Measurements from ENCODE around the gene ARID4B. TPM values are rescaled to one million over a fixed set of nuclear protein-coding genes. Genes with fewer than 3 reads are reported as not detected.

ARID4B gene
- total and polyA plus RNA-seq, 2 of the 13 experiments (the other 11 are each of a cell fraction or from before 2014, with no cell fraction given), result 9.7 to 24.6 TPM

DNA sequence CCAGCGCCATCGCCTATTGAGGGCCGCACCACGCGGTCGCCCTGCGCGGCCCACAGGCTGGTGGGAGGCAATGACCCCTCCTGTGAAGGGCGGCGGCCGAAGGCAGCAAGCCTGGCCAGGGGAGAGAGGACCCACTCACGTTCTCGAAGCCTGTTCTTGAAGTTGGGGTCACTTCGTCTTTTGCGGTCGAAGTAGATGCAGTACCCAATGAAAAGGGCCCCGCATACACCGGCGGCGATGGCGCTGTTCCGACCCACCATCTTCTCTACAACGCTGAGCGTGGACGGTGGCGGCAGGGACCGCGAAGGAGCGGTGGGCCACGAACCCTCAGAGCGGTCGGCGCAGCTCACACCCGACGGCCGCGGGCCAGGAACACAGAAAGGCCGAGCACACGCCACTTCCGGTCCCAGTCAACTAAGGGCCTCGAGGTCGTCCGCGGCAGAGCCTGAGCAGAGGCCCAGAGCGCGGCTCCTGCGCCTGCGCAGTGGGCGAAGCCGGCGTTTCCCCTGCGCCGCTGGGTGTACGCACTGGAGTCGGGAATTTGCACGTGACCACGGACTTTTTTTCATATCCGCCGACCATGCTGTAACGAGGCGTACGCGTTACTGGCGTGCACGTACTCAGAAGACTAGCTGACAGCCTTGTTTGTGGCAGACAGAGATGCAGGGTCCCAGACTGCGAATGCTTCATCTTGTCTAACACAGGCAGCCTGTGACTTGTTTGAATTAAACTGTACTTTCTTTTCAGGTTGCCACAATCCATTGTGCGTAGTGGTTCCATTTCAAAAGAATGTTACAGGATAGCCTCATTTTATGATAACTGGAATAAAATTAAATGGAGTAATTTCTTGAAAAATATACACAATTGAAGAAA lies 199.3 kb downstream of the ARID4B start, which contains the start of gene TOMM20 (continued):
- TF ChIP-seq ZBTB26 (CRISPR knock-in tag; IDR thresholded peaks at IDR 0.05; ENCODE audit: borderline replicate concordance), result no peak
- TF ChIP-seq ZSCAN22 (CRISPR knock-in tag; IDR thresholded peaks at IDR 0.05), result no peak
- TF ChIP-seq SALL2 (CRISPR knock-in tag; IDR thresholded peaks at IDR 0.05), result peak; percentile 91
- peak; percentile 100 for TF ChIP-seq ZNF335 (CRISPR knock-in tag; IDR thresholded peaks at IDR 0.05)
- no peak for TF ChIP-seq MED8 (CRISPR knock-in tag; IDR thresholded peaks at IDR 0.05; ENCODE audit: insufficient replicate concordance)
- TF ChIP-seq ZFP91 (CRISPR knock-in tag; IDR thresholded peaks at IDR 0.05; ENCODE audit: borderline replicate concordance), result peak; percentile 88
- peak; percentile 99 for TF ChIP-seq RBFOX2 (IDR thresholded peaks at IDR 0.05; ENCODE audit: low read depth, low read length)
- TF ChIP-seq ZNF577 (CRISPR knock-in tag; IDR thresholded peaks at IDR 0.05; ENCODE audit: borderline replicate concordance, low read depth), result no peak
- peak; percentile 93 for TF ChIP-seq YEATS2 (CRISPR knock-in tag; IDR thresholded peaks at IDR 0.05; ENCODE audit: borderline replicate concordance)
- TF ChIP-seq GMEB1 (CRISPR knock-in tag; IDR thresholded peaks at IDR 0.05; ENCODE audit: borderline replicate concordance), result peak; percentile 93
- TF ChIP-seq NFYC (CRISPR knock-in tag; IDR thresholded peaks at IDR 0.05), result peak; percentile 33; the same call in 1 of the 2 replicates
- no peak for TF ChIP-seq ZFP1 (CRISPR knock-in tag; IDR thresholded peaks at IDR 0.05)
- TF ChIP-seq ZNF3 (CRISPR knock-in tag; IDR thresholded peaks at IDR 0.05), result no peak
- peak; percentile 70; the same call in 1 of the 2 replicates for TF ChIP-seq MXD4 (CRISPR knock-in tag; IDR thresholded peaks at IDR 0.05)
- peak; percentile 92; the same call in 1 of the 2 replicates for TF ChIP-seq IKZF5 (CRISPR knock-in tag; IDR thresholded peaks at IDR 0.05)
- peak; percentile 77; the same call in 1 of the 2 replicates for TF ChIP-seq MEIS2 (CRISPR knock-in tag; IDR thresholded peaks at IDR 0.05)
- no peak for TF ChIP-seq FOXA1 (IDR thresholded peaks at IDR 0.05)
- peak; percentile 54 for TF ChIP-seq FOXA1 (CRISPR knock-in tag; IDR thresholded peaks at IDR 0.05)
- no peak for TF ChIP-seq ZNF235 (CRISPR knock-in tag; IDR thresholded peaks at IDR 0.05; ENCODE audit: borderline replicate concordance)
- peak; percentile 86 for TF ChIP-seq FOXC1 (CRISPR knock-in tag; IDR thresholded peaks at IDR 0.05; ENCODE audit: borderline replicate concordance)
- no peak for TF ChIP-seq SETDB1 (CRISPR knock-in tag; IDR thresholded peaks at IDR 0.05; ENCODE audit: borderline replicate concordance)
- TF ChIP-seq PHB2 (IDR thresholded peaks at IDR 0.05; ENCODE audit: partially characterized antibody), result no peak
- no peak for TF ChIP-seq HNRNPK (IDR thresholded peaks at IDR 0.05; ENCODE audit: low read depth, low read length, poor library complexity, severe bottlenecking)
- TF ChIP-seq STAG1 (CRISPR knock-in tag; IDR thresholded peaks at IDR 0.05), result no peak; the same call in 1 of the 2 replicates
- peak; percentile 91 for TF ChIP-seq KMT2B (CRISPR knock-in tag; IDR thresholded peaks at IDR 0.05)

Measured in HepG2 (cell line).